SU-DHL-6 (cell line): ENCODE data around the gene LRRC4C.

ENCODE experiments used
- H2AFZ ChIP-seq: fragments of 200-600 bp; sonication (generic); 2 replicates; pipeline ENCODE4 v1.6.1; 2014; ENCODE audit warnings: low read depth, mild to moderate bottlenecking, moderate library complexity, mixed read lengths, antibody characterized with exemption, low read length; ENCODE audit not compliant: severe bottlenecking
- H3F3A ChIP-seq: fragments of 200-600 bp; shearing (Covaris generic); 2 replicates; pipeline ENCODE4 v1.6.0; 2016; ENCODE audit warnings: antibody characterized with exemption, mild to moderate bottlenecking; ENCODE audit not compliant: insufficient read depth
- H3K27ac ChIP-seq: fragments of 200-600 bp; sonication (generic); 2 replicates; pipeline ENCODE4 v1.5.1; 2016; ENCODE audit warnings: low read depth, mild to moderate bottlenecking, low read length, moderate library complexity, mixed read lengths
- H3K27me3 ChIP-seq: fragments of 200-600 bp; sonication (generic), shearing (Covaris generic); 2 replicates; pipeline ENCODE4 v1.6.0; 2014; ENCODE audit warnings: mild to moderate bottlenecking, low read length
- H3K36me3 ChIP-seq: fragments of 200-600 bp; sonication (generic); 2 replicates; pipeline ENCODE4 v1.6.1; 2014; ENCODE audit warnings: mild to moderate bottlenecking, low read length, mixed read lengths
- H3K4me2 ChIP-seq: fragments of 300-600, 200-600 bp; shearing (Covaris generic), sonication (generic); 2 replicates; pipeline ENCODE4 v1.6.0; 2014; ENCODE audit warnings: low read length, low read depth, mild to moderate bottlenecking; ENCODE audit not compliant: poor library complexity, severe bottlenecking
- H3K4me3 ChIP-seq: fragments of 200-600 bp; sonication (generic); 2 replicates; pipeline ENCODE4 v1.5.1; 2014; ENCODE audit warnings: antibody characterized with exemption, low read length, mild to moderate bottlenecking, mixed read lengths; ENCODE audit not compliant: insufficient read depth, poor library complexity, severe bottlenecking
- H3K79me2 ChIP-seq: fragments of 200-600 bp; sonication (generic); 2 replicates; pipeline ENCODE4 v1.6.1; 2014; ENCODE audit warnings: mild to moderate bottlenecking, low read length, moderate library complexity; ENCODE audit not compliant: insufficient read depth
- H3K9ac ChIP-seq: fragments of 200-600 bp; sonication (generic); 2 replicates; pipeline ENCODE4 v1.7.0; 2014; ENCODE audit warnings: mild to moderate bottlenecking, low read length
- H3K9me2 ChIP-seq: fragments of 200-600 bp; sonication (generic); replicated peaks from 2 replicates; pipeline ENCODE4 v1.6.1; 2014; ENCODE audit warnings: low read length; ENCODE audit not compliant: insufficient read depth
- H3K9me3 ChIP-seq: fragments of 200-600 bp; sonication (generic); 2 replicates; pipeline ENCODE4 v1.6.1; 2014; ENCODE audit warnings: low read length, mixed read lengths; ENCODE audit not compliant: insufficient read depth
- H4K20me1 ChIP-seq: fragments of 200-600 bp; sonication (generic); 2 replicates; pipeline ENCODE4 v1.6.1; 2014; ENCODE audit warnings: low read depth, mild to moderate bottlenecking, antibody characterized with exemption, low read length, moderate library complexity, mixed read lengths
- EZH2phosphoT487 ChIP-seq: fragments of 200-600 bp; sonication (generic), shearing (Covaris generic); conservative IDR thresholded peaks from 2 replicates; pipeline ENCODE4 v1.6.1; 2018; ENCODE audit warnings: mild to moderate bottlenecking, antibody characterized with exemption, low read length, moderate library complexity, mixed read lengths
- TF ChIP-seq, protein P1 (sequence below): fragments of 200-600 bp; sonication (generic); IDR thresholded peaks from one replicate; pipeline ENCODE4 v1.5.1; 2017; ENCODE audit warnings: antibody characterized with exemption, mild to moderate bottlenecking, low read length, moderate library complexity; ENCODE audit not compliant: insufficient read depth, poor library complexity, severe bottlenecking

Gene LRRC4C

DNA sequence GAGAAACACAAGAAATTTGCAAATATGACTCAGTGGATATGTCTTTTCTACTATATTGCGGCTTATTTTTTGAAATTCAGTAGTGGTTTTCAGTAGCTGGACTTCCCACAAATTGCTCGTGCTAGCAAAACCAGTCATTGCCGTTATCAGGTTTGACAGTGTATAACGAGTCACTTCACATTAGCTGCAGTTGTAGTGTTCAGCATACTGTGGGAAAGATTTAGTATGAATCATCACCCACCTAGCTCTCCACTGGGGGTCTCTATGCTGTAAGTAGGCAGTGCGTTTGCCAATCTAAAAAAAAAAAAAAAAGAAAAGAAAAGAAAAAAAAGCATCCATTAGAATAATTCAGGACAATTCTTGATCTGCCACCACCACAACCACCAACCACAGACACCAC is 1318.9 kb downstream of the LRRC4C start:
- TF ChIP-seq, protein P1, sequence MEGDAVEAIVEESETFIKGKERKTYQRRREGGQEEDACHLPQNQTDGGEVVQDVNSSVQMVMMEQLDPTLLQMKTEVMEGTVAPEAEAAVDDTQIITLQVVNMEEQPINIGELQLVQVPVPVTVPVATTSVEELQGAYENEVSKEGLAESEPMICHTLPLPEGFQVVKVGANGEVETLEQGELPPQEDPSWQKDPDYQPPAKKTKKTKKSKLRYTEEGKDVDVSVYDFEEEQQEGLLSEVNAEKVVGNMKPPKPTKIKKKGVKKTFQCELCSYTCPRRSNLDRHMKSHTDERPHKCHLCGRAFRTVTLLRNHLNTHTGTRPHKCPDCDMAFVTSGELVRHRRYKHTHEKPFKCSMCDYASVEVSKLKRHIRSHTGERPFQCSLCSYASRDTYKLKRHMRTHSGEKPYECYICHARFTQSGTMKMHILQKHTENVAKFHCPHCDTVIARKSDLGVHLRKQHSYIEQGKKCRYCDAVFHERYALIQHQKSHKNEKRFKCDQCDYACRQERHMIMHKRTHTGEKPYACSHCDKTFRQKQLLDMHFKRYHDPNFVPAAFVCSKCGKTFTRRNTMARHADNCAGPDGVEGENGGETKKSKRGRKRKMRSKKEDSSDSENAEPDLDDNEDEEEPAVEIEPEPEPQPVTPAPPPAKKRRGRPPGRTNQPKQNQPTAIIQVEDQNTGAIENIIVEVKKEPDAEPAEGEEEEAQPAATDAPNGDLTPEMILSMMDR, result no peak
- no peak for TF ChIP-seq EZH2phosphoT487
- Histone ChIP-seq H3K27ac (no peak overlapping the region), H3K9me2 (no peaks in the 10 kb centered on the region; the same call in 1 of the 2 replicates), H3K27me3 (no peaks in the 10 kb centered on the region), H3K9me3 (no peaks in the 10 kb centered on the region), H4K20me1 (no peaks in the 10 kb centered on the region), H3K9ac (no peak overlapping the region), H3K36me3 (no peaks in the 10 kb centered on the region), H3K79me2 (no peaks in the 10 kb centered on the region), H3F3A (no peaks in the 10 kb centered on the region), H3K4me3 (no peak overlapping the region), H3K4me2 (no peak overlapping the region), H2AFZ (no peak overlapping the region)

DNA sequence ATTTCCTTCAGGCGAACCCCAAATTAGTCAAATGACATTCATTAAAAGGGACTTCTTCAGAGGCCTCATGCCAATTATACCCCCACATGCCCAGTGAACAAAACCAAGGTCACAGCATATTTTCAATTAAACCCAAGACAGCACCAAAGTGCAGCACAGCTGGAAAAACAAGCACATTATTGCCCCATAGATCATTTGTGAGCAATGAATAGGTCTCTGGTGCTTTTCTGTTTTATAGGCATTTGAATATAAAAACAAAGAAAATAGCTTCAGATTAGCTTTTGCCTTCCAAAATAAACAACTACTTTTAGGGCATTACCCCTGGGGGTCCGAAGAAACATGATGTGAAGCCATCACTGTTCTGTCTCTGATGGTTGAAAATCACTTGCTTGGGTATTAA is 1319.9 kb downstream of the LRRC4C start:
- TF ChIP-seq EZH2phosphoT487, result no peak
- TF ChIP-seq, protein P1, result no peak
- no peak overlapping the region for H3K9ac ChIP-seq
- no peak overlapping the region for H2AFZ ChIP-seq
- no peaks in the 10 kb centered on the region; the same call in 1 of the 2 replicates for H3K9me2 ChIP-seq
- H3K27me3 ChIP-seq, result no peaks in the 10 kb centered on the region
- H3K27ac ChIP-seq, result no peak overlapping the region
- H3K4me2 ChIP-seq, result no peak overlapping the region
- H3F3A ChIP-seq, result no peaks in the 10 kb centered on the region
- H3K36me3 ChIP-seq, result no peaks in the 10 kb centered on the region
- no peak overlapping the region for H3K4me3 ChIP-seq
- no peaks in the 10 kb centered on the region for H3K9me3 ChIP-seq
- H4K20me1 ChIP-seq, result no peaks in the 10 kb centered on the region
- H3K79me2 ChIP-seq, result no peaks in the 10 kb centered on the region

DNA sequence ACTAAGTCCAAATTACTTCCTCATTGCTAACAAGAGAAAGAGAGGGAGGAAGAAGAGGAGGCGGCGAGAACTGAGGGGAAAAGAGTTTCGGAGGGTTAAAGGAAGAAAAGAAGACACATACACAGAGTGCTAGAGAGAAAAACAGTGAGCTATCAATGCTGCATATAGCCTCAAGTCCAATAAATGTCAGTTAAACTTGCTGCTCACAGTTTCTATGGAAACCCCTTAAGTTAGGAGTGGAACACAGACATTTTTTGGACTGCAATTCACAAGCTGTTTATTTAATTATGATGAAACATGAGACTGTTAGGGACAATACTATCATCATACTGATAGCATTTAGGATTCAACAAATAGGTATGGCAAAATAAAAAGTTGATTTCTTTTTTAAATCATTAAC is 1320.4 kb downstream of the LRRC4C start:
- Histone ChIP-seq H3K9ac (no peak overlapping the region), H3K27me3 (no peaks in the 10 kb centered on the region), H3K36me3 (no peaks in the 10 kb centered on the region), H3K9me3 (no peaks in the 10 kb centered on the region), H3K27ac (no peak overlapping the region), H3K9me2 (no peaks in the 10 kb centered on the region; the same call in 1 of the 2 replicates), H3K4me2 (no peak overlapping the region), H3K4me3 (no peak overlapping the region), H4K20me1 (no peaks in the 10 kb centered on the region), H3F3A (no peaks in the 10 kb centered on the region), H3K79me2 (no peaks in the 10 kb centered on the region), H2AFZ (no peak overlapping the region)
- no peak for TF ChIP-seq EZH2phosphoT487
- TF ChIP-seq, protein P1, result no peak
